Astrocyte (in vitro differentiated cells and primary cell): ENCODE data around the gene CDC37. TPM values are rescaled to one million over a fixed set of nuclear protein-coding genes. Genes with fewer than 3 reads are reported as not detected.

Source experiments
- DNase-seq: peaks from one replicate; pipeline ENCODE4 v3.0.0-alpha.2; 2010; ENCODE audit warnings: low read depth
- FAIRE-seq: peaks from 2 replicates; lab custom pipeline; 2011; peaks lifted over from hg19 to GRCh38; lab: Jason Lieb, UNC
- H2AFZ ChIP-seq: 2 replicates; pipeline ENCODE4 v1.6.0; 2012; ENCODE audit warnings: low read depth, low read length, inconsistent platforms
- H3K27ac ChIP-seq: 2 replicates; pipeline ENCODE4 v1.5.1; 2011; ENCODE audit warnings: low read depth, low read length, inconsistent platforms
- H3K27me3 ChIP-seq: 2 replicates; pipeline ENCODE4 v1.6.0; 2011; ENCODE audit warnings: low read length, inconsistent platforms; ENCODE audit not compliant: insufficient read depth
- H3K36me3 ChIP-seq: 2 replicates; pipeline ENCODE4 v1.5.1; 2011; ENCODE audit warnings: low read length, inconsistent platforms; ENCODE audit not compliant: insufficient read depth
- H3K4me1 ChIP-seq: 2 replicates; pipeline ENCODE4 v1.5.1; 2011; ENCODE audit warnings: low read length, inconsistent platforms; ENCODE audit not compliant: insufficient read depth
- H3K4me2 ChIP-seq: 2 replicates; pipeline ENCODE4 v1.6.0; 2012; ENCODE audit warnings: low read length, inconsistent platforms
- H3K4me3 ChIP-seq: 2 replicates; pipeline ENCODE4 v1.5.1; 2011; ENCODE audit warnings: low read depth, mild to moderate bottlenecking, low read length, inconsistent platforms; ENCODE audit not compliant: insufficient read depth
- H3K79me2 ChIP-seq: 2 replicates; pipeline ENCODE4 v1.6.0; 2012; ENCODE audit warnings: mild to moderate bottlenecking, low read length, inconsistent platforms; ENCODE audit not compliant: insufficient read depth
- H3K9ac ChIP-seq: 2 replicates; pipeline ENCODE4 v1.6.0; 2012; ENCODE audit warnings: mild to moderate bottlenecking, low read length, inconsistent platforms
- H3K9me3 ChIP-seq: 2 replicates; pipeline ENCODE4 v1.5.1; 2012; ENCODE audit warnings: low read depth, mild to moderate bottlenecking, low read length, inconsistent platforms; ENCODE audit not compliant: insufficient read depth
- H4K20me1 ChIP-seq: 2 replicates; pipeline ENCODE4 v1.6.0; 2012; ENCODE audit warnings: low read length, inconsistent platforms; ENCODE audit not compliant: insufficient read depth
- H3K27ac Mint-ChIP-seq: one replicate; pipeline ENCODE4 v1.8.0; 2021; ENCODE audit warnings: mild to moderate bottlenecking, mixed read lengths; ENCODE audit not compliant: unreplicated experiment
- H3K27me3 Mint-ChIP-seq: one replicate; pipeline ENCODE4 v1.8.0; 2021; ENCODE audit warnings: low read depth, mixed read lengths; ENCODE audit not compliant: unreplicated experiment
- H3K36me3 Mint-ChIP-seq: one replicate; pipeline ENCODE4 v1.8.0; 2021; ENCODE audit warnings: low read depth, mixed read lengths; ENCODE audit not compliant: unreplicated experiment
- H3K4me1 Mint-ChIP-seq: one replicate; pipeline ENCODE4 v1.8.0; 2021; ENCODE audit warnings: low read depth, mixed read lengths; ENCODE audit not compliant: unreplicated experiment
- H3K4me3 Mint-ChIP-seq: one replicate; pipeline ENCODE4 v1.8.0; 2021; ENCODE audit warnings: mild to moderate bottlenecking, moderate library complexity, mixed read lengths; ENCODE audit not compliant: unreplicated experiment
- H3K9me3 Mint-ChIP-seq: one replicate; pipeline ENCODE4 v1.8.0; 2021; ENCODE audit warnings: mild to moderate bottlenecking, mixed read lengths; ENCODE audit not compliant: unreplicated experiment
- CTCF ChIP-seq: IDR thresholded peaks from 2 replicates; pipeline ENCODE4 v1.5.1; 2011; ENCODE audit warnings: low read depth, mild to moderate bottlenecking, inconsistent platforms, low read length, moderate library complexity; ENCODE audit not compliant: insufficient read depth
- EZH2 ChIP-seq: IDR thresholded peaks from 2 replicates; pipeline ENCODE4 v1.6.1; 2012; ENCODE audit warnings: mild to moderate bottlenecking, low read length, inconsistent platforms; ENCODE audit not compliant: insufficient read depth
- total RNA-seq: library from RNA; stranded (reverse); gene quantifications from 2 replicates; pipeline ENCODE4 v1.2.1, GENCODE V29; 2021

CDC37 gene
- total RNA-seq, 1 donor from 2014 or later = 240 TPM

- Histone ChIP-seq H3K36me3 (peaks cover 9% of the 10 kb centered on the region), H3K27me3 (no peaks in the 10 kb centered on the region), H3K9me3 (no peaks in the 10 kb centered on the region), H3K4me2 (no peak overlapping the region), H4K20me1 (peaks cover 24% of the 10 kb centered on the region), H3K79me2 (peaks cover 9% of the 10 kb centered on the region), H3K4me1 (peaks cover 9% of the 10 kb centered on the region), H2AFZ (no peak overlapping the region), H3K27ac (no peak overlapping the region), H3K9ac (no peak overlapping the region), H3K4me3 (no peak overlapping the region)
- Mint-ChIP-seq H3K4me3 (no peak overlapping the region), H3K27ac (no peak overlapping the region), H3K9me3 (no peaks in the 10 kb centered on the region), H3K4me1 (no peaks in the 10 kb centered on the region), H3K27me3 (no peaks in the 10 kb centered on the region), H3K36me3 (peaks cover 22% of the 10 kb centered on the region)
- FAIRE-seq (no peak), DNase-seq (no peak)
- no peak for TF ChIP-seq EZH2
- TF ChIP-seq CTCF = no peak
Measured at GRCh38 chr19:10361569-10362011, 41.8 kb downstream of the CDC37 start.

GRCh38 chr19:10356431-10356830, 46.9 kb downstream of the CDC37 start:
- DNase-seq = no peak
- no peaks in the 10 kb centered on the region for H3K4me1 Mint-ChIP-seq
- peaks cover 10% of the 10 kb centered on the region for H4K20me1 ChIP-seq
- H3K9ac ChIP-seq = no peak overlapping the region
- TF ChIP-seq CTCF (no peak), EZH2 (no peak)
- no peak overlapping the region for H3K4me2 ChIP-seq
- H3K27ac ChIP-seq = no peak overlapping the region
- no peak overlapping the region for H2AFZ ChIP-seq
- H3K27me3 ChIP-seq = no peaks in the 10 kb centered on the region
- no peaks in the 10 kb centered on the region for H3K9me3 Mint-ChIP-seq
- H3K36me3 ChIP-seq = peaks cover 12% of the 10 kb centered on the region
- H3K4me3 Mint-ChIP-seq = no peak overlapping the region
- H3K27ac Mint-ChIP-seq = no peak overlapping the region
- no peaks in the 10 kb centered on the region for H3K27me3 Mint-ChIP-seq
- no peaks in the 10 kb centered on the region for H3K79me2 ChIP-seq
- no peaks in the 10 kb centered on the region for H3K4me1 ChIP-seq
- no peak for FAIRE-seq
- peaks cover 32% of the 10 kb centered on the region for H3K36me3 Mint-ChIP-seq
- no peak overlapping the region for H3K4me3 ChIP-seq
- no peaks in the 10 kb centered on the region for H3K9me3 ChIP-seq

- TF ChIP-seq CTCF = no peak
- no peak for TF ChIP-seq EZH2
- no peak overlapping the region for H3K4me2 ChIP-seq
- H3K4me3 ChIP-seq = no peak overlapping the region
- H3K79me2 ChIP-seq = no peaks in the 10 kb centered on the region
- Mint-ChIP-seq H3K9me3 (no peaks in the 10 kb centered on the region), H3K27ac (no peak overlapping the region), H3K36me3 (peaks cover 27% of the 10 kb centered on the region), H3K4me3 (no peak overlapping the region), H3K4me1 (no peaks in the 10 kb centered on the region), H3K27me3 (no peaks in the 10 kb centered on the region)
- H3K9me3 ChIP-seq = no peaks in the 10 kb centered on the region
- no peak overlapping the region for H2AFZ ChIP-seq
- H3K4me1 ChIP-seq = no peaks in the 10 kb centered on the region
- no peaks in the 10 kb centered on the region for H3K27me3 ChIP-seq
- no peak for DNase-seq
- H3K36me3 ChIP-seq = peaks cover 17% of the 10 kb centered on the region
- no peak overlapping the region for H3K9ac ChIP-seq
- no peak for FAIRE-seq
- H3K27ac ChIP-seq = no peak overlapping the region
- peaks cover 6% of the 10 kb centered on the region for H4K20me1 ChIP-seq
Measured at GRCh38 chr19:10353793-10354391, 49.5 kb downstream of the CDC37 start.
